ENCODE data around the gene XPC.
A peak's percentile ranks its signal among the peaks of the same experiment; 100 is the strongest.

The XPC gene

DNA sequence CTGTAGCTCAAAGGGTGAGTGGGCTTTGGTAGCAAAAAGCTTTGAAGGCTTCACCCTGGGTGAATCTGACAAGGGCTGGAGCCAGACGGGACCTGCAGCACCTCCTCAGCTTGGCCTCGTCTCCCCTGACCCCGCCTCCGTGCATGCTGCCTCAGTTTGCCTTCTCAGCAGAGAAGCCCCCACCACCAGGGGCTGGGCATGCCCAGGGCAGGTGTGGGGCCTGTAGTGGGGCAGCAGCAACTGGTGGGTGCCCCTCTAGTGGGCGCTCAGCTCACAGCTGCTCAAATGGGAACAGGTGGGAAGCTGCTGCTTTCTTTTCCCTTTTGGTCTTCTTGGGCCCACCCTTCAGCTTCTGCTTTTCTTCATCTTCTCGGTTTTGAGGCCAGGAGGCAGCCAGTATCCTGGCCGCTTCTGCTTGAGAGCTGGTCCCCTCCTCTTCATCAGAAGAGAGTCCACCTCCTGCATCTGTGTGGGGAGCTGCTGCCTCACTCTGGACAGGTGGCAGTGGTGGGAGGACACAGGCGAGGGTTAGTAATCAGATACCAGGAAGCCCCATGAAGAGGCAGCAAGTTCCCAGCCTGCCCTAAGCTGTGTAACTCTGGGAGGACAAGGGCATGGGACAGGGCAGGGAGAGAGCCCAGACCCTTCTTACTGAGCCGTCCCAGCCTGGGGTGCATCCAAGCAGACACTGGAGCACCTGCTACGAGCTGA is 32.6 kb downstream of the XPC start:
- H3K4me3 ChIP-seq (ENCODE audit: low read depth in 1 of 2, low read length in 2 of 2) = no peak overlapping the region
- TF ChIP-seq, protein P1, sequence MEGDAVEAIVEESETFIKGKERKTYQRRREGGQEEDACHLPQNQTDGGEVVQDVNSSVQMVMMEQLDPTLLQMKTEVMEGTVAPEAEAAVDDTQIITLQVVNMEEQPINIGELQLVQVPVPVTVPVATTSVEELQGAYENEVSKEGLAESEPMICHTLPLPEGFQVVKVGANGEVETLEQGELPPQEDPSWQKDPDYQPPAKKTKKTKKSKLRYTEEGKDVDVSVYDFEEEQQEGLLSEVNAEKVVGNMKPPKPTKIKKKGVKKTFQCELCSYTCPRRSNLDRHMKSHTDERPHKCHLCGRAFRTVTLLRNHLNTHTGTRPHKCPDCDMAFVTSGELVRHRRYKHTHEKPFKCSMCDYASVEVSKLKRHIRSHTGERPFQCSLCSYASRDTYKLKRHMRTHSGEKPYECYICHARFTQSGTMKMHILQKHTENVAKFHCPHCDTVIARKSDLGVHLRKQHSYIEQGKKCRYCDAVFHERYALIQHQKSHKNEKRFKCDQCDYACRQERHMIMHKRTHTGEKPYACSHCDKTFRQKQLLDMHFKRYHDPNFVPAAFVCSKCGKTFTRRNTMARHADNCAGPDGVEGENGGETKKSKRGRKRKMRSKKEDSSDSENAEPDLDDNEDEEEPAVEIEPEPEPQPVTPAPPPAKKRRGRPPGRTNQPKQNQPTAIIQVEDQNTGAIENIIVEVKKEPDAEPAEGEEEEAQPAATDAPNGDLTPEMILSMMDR (IDR thresholded peaks at IDR 0.05; ENCODE audit: borderline replicate concordance, extremely low read depth, low read length, poor library complexity, severe bottlenecking) = no peak
- TF ChIP-seq EZH2 (IDR thresholded peaks at IDR 0.05; ENCODE audit: borderline replicate concordance, low read depth, low read length, severe bottlenecking) = no peak
- no peak overlapping the region for H3K4me2 ChIP-seq (ENCODE audit: insufficient read depth, low read length)
- DNase-seq (no peak), ATAC-seq (ENCODE audit: insufficient read depth, low read depth) (no peak)
- no peaks in the 10 kb centered on the region for H3K27me3 ChIP-seq (ENCODE audit: insufficient read depth, low read length, poor library complexity)
- no peak overlapping the region for H3K27ac ChIP-seq (ENCODE audit: low read length)
- no peaks in the 10 kb centered on the region for H3K9me3 ChIP-seq (ENCODE audit: insufficient read depth, low read length, severe bottlenecking)
- peaks cover 10% of the 10 kb centered on the region for H4K20me1 ChIP-seq (ENCODE audit: insufficient read depth, low read length)
- H2AFZ ChIP-seq (ENCODE audit: low read depth, low read length) = no peak overlapping the region
- H3K9ac ChIP-seq (ENCODE audit: low read depth, low read length) = no peak overlapping the region
- peaks cover 3% of the 10 kb centered on the region; the same call in 1 of the 2 replicates for H3K4me1 ChIP-seq (ENCODE audit: insufficient read depth, low read length)
- H3K36me3 ChIP-seq (ENCODE audit: insufficient read depth, low read length) = peaks cover 65% of the 10 kb centered on the region
- no peaks in the 10 kb centered on the region for H3K79me2 ChIP-seq (ENCODE audit: insufficient read depth, low read length)

DNA sequence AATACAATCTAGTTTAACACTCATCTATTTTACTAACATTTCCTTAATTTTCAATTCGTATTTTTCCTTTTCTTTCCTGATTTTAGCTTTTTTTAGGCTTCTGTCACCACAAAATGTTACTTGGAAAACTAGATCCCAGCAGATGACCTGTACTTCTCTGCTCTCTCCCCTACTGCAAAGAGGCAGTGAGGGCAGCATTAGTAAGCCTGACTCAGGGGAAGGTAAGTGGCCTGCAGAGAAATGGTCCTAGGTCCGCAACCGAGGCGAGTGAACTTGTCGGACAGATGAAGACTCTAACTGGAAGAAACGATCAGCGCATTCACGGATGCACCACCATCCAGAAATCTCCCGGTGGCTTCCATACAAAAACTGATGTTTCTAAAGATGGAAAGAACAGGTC is 33.2 kb downstream of the XPC start:
- no peak for TF ChIP-seq EZH2 (IDR thresholded peaks at IDR 0.05; ENCODE audit: borderline replicate concordance, low read depth, low read length, severe bottlenecking)
- TF ChIP-seq, protein P1 (IDR thresholded peaks at IDR 0.05; ENCODE audit: borderline replicate concordance, extremely low read depth, low read length, poor library complexity, severe bottlenecking) = no peak
- Histone ChIP-seq H2AFZ (ENCODE audit: low read depth, low read length) (no peak overlapping the region), H4K20me1 (ENCODE audit: insufficient read depth, low read length) (peaks cover 10% of the 10 kb centered on the region), H3K79me2 (ENCODE audit: insufficient read depth, low read length) (no peaks in the 10 kb centered on the region), H3K4me3 (ENCODE audit: low read depth in 1 of 2, low read length in 2 of 2) (no peak overlapping the region), H3K4me2 (ENCODE audit: insufficient read depth, low read length) (no peak overlapping the region), H3K27ac (ENCODE audit: low read length) (no peak overlapping the region), H3K4me1 (ENCODE audit: insufficient read depth, low read length) (peaks cover 3% of the 10 kb centered on the region; the same call in 1 of the 2 replicates), H3K27me3 (ENCODE audit: insufficient read depth, low read length, poor library complexity) (no peaks in the 10 kb centered on the region), H3K36me3 (ENCODE audit: insufficient read depth, low read length) (peaks cover 69% of the 10 kb centered on the region), H3K9ac (ENCODE audit: low read depth, low read length) (no peak overlapping the region), H3K9me3 (ENCODE audit: insufficient read depth, low read length, severe bottlenecking) (no peaks in the 10 kb centered on the region)
- no peak for ATAC-seq (ENCODE audit: insufficient read depth, low read depth)
- DNase-seq = no peak

DNA sequence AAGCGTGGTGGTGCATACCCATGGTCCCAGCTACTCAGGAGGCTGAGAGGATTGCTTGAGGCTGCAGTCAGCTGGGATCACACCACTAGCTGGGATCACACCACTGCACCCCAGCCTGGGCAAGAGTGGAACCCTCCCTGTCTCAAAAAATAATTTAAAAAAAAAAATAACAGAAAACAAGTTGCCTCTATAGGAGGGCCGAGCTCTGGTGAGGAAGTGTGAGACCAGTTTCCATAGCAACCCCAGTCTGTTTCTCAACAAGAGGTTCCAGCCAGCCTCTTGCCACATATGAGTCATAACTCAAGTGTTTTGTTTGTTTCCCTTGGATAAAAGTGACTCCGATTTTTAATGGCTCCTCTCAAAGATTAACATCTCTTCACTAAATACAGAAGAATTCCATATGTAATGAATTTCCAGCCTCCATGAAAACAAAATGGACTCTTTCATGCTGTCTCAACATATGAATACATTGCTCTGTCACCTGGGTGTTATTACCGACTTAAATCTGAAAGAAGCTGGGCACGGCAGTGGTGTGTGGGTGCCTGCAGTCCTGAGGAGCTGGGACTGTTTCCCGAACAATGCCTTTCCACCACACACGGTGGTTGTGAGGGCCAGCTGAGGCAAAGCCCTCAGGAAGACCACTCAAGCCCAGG is 33.9 kb downstream of the XPC start:
- H4K20me1 ChIP-seq (ENCODE audit: insufficient read depth, low read length) = peaks cover 7% of the 10 kb centered on the region
- TF ChIP-seq EZH2 (IDR thresholded peaks at IDR 0.05; ENCODE audit: borderline replicate concordance, low read depth, low read length, severe bottlenecking) = no peak
- TF ChIP-seq, protein P1 (IDR thresholded peaks at IDR 0.05; ENCODE audit: borderline replicate concordance, extremely low read depth, low read length, poor library complexity, severe bottlenecking) = no peak
- H3K4me1 ChIP-seq (ENCODE audit: insufficient read depth, low read length) = peaks cover 3% of the 10 kb centered on the region; the same call in 1 of the 2 replicates
- ATAC-seq (ENCODE audit: insufficient read depth, low read depth) = peak; percentile 64
- peaks cover 67% of the 10 kb centered on the region for H3K36me3 ChIP-seq (ENCODE audit: insufficient read depth, low read length)
- H3K4me2 ChIP-seq (ENCODE audit: insufficient read depth, low read length) = no peak overlapping the region
- H3K79me2 ChIP-seq (ENCODE audit: insufficient read depth, low read length) = no peaks in the 10 kb centered on the region
- H3K27ac ChIP-seq (ENCODE audit: low read length) = no peak overlapping the region
- H3K27me3 ChIP-seq (ENCODE audit: insufficient read depth, low read length, poor library complexity) = no peaks in the 10 kb centered on the region
- no peak overlapping the region for H2AFZ ChIP-seq (ENCODE audit: low read depth, low read length)
- H3K9me3 ChIP-seq (ENCODE audit: insufficient read depth, low read length, severe bottlenecking) = no peaks in the 10 kb centered on the region
- no peak overlapping the region for H3K4me3 ChIP-seq (ENCODE audit: low read depth in 1 of 2, low read length in 2 of 2)
- H3K9ac ChIP-seq (ENCODE audit: low read depth, low read length) = no peak overlapping the region
- DNase-seq = peak; percentile 29

Measured in DND-41 (cell line).